Omental fat pad (tissue), 4 donors: ENCODE measurements around the gene EBP. TPM values are rescaled to one million over a fixed set of nuclear protein-coding genes. Genes with fewer than 3 reads are reported as not detected.
A peak's percentile ranks its signal among the peaks of the same experiment; 100 is the strongest.

Experiments used
- ATAC-seq: fragments of 150-250 bp; one replicate; pipeline ENCODE4 v1.9.1; 2016; ENCODE audit warnings: mild to moderate bottlenecking, moderate library complexity; ENCODE audit not compliant: low FRiP score
- DNase-seq: peaks from one replicate; pipeline ENCODE4 v3.0.0-alpha.2; 2019; ENCODE audit warnings: low spot score
- CTCF ChIP-seq, 3 donors: fragments of 450-650 bp; IDR thresholded peaks; one replicate each; pipeline ENCODE4 v1.5.1; 2016 to 2017; ENCODE audit warnings: antibody characterized with exemption in 3 of 3, mild to moderate bottlenecking in 3 of 3, moderate library complexity in 2 of 3
- total RNA-seq, 4 donors: library from RNA; depleted of rRNA; stranded (reverse); fragments of >200 nt; gene quantifications; one replicate each; pipeline ENCODE4 v1.1.0, GENCODE V29; 2016

The EBP gene
- total RNA-seq, 4 donors from 2014 or later = 15.1 to 24.9 (median 17.2) TPM

- ATAC-seq (no peak), DNase-seq (no peak)
- no peak for TF ChIP-seq CTCF (IDR thresholded peaks at IDR 0.05)
These were observed 16.1 kb upstream of the EBP start for GRCh38 chrX:48505481-48505880.

- TF ChIP-seq CTCF (IDR thresholded peaks at IDR 0.05) = no peak
- DNase-seq (no peak), ATAC-seq (no peak)
These were observed 14.4 kb upstream of the EBP start for GRCh38 chrX:48507246-48507645.

GRCh38 chrX:48508400-48509244 lies 13.0 kb upstream of the EBP start, which contains the start of gene PORCN:
TSS of gene PORCN (plus strand) at chrX:48508992. CDS start at chrX:48509821, 829 bp downstream.
- no peak for TF ChIP-seq CTCF (IDR thresholded peaks at IDR 0.05)
- ATAC-seq (peak; percentile 92), DNase-seq (no peak)

GRCh38 chrX:48509245-48509590 lies 12.4 kb upstream of the EBP start:
- TF ChIP-seq CTCF (IDR thresholded peaks at IDR 0.05) = no peak
- ATAC-seq = peak; percentile 13
- no peak for DNase-seq

GRCh38 chrX:48509619-48510018 lies 12.0 kb upstream of the EBP start:
- no peak for ATAC-seq
- no peak for TF ChIP-seq CTCF (IDR thresholded peaks at IDR 0.05)
- no peak for DNase-seq

GRCh38 chrX:48511560-48511959 lies 10.0 kb upstream of the EBP start:
- ATAC-seq (no peak), DNase-seq (no peak)
- no peak for TF ChIP-seq CTCF (IDR thresholded peaks at IDR 0.05)

GRCh38 chrX:48512371-48512935 lies 9.2 kb upstream of the EBP start:
- ATAC-seq = no peak
- no peak for TF ChIP-seq CTCF (IDR thresholded peaks at IDR 0.05)
- DNase-seq = no peak
